Measurements from ENCODE around the gene ATRN.
"Not testable (repeated sequence)": the region's sequence is repeated elsewhere in the genome, so short reads cannot be mapped to it uniquely, and the experiment has no call there.

The ATRN gene

DNA sequence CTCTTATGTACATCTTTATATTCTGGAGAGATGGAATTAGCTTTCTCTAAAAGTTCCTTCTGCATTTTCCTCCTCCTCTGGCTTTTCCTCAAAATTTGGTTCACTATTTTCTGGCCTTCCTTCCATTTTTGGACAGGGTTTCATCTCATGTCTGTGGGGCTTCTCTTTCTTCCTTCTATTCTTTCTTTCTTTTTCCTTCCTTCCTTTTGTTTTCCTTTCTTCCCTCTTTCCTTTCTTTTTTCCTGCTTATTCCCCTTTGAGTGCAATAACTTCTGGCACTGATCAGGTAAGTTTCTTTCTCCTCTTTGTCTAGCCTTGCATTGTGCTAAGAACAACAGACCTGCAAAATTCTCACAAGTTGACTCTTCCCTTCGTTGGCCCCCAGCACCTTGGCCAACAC, 5.5 kb upstream of the ATRN start:
- no peak for FAIRE-seq
- no peak for TF ChIP-seq CTCF (IDR thresholded peaks at IDR 0.05; ENCODE audit: insufficient read depth, missing control alignments)
- DNase-seq (ENCODE audit: insufficient read length, low spot score): no peak

GRCh38 chr20:3470208-3470626, 601 bp upstream of the ATRN start:
- TF ChIP-seq CTCF (IDR thresholded peaks at IDR 0.05; ENCODE audit: insufficient read depth, missing control alignments): no peak
- no peak for FAIRE-seq
- no peak for DNase-seq (ENCODE audit: insufficient read length, low spot score)

DNA sequence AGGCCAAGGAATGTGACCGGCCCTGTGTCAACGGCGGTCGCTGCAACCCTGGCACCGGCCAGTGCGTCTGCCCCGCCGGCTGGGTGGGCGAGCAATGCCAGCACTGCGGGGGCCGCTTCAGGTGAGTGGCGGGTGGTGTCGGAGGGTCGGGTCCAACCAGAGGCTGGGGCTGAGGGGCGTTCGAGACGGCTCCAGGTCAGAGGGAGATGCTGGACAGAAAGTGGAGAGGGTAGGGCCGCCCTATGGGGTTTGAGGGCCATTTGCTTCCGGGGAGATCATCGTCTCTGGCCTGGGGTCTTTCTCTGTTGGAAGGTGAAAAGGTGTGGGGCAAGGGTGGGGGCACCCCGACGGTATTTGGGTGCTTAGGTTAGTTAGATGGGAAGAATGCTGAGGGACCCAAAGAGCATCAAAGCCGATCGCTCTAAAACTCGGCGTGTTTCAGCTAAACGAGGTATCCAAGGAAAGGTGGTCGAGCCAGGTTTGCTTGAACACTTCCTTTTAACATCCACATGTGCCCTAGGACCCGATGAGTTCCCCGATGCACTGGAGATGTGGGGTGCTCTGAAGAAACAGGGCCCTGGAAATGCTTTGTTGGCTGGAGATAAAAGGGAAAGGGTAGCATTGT, 691 bp downstream of the ATRN start:
- no peak for FAIRE-seq
- TF ChIP-seq CTCF (IDR thresholded peaks at IDR 0.05; ENCODE audit: insufficient read depth, missing control alignments): no peak
- no peak for DNase-seq (ENCODE audit: insufficient read length, low spot score)

- DNase-seq (ENCODE audit: insufficient read length, low spot score) (no peak), FAIRE-seq (no peak)
- TF ChIP-seq CTCF (IDR thresholded peaks at IDR 0.05; ENCODE audit: insufficient read depth, missing control alignments): no peak
These were observed 1.3 kb downstream of the ATRN start for GRCh38 chr20:3472105-3472504.

GRCh38 chr20:3473324-3473723, 2.5 kb downstream of the ATRN start:
- FAIRE-seq: no peak
- DNase-seq (ENCODE audit: insufficient read length, low spot score): no peak
- TF ChIP-seq CTCF (IDR thresholded peaks at IDR 0.05; ENCODE audit: insufficient read depth, missing control alignments): no peak

GRCh38 chr20:3473944-3474343, 3.1 kb downstream of the ATRN start:
- DNase-seq (ENCODE audit: insufficient read length, low spot score) (no peak), FAIRE-seq (no peak)
- no peak for TF ChIP-seq CTCF (IDR thresholded peaks at IDR 0.05; ENCODE audit: insufficient read depth, missing control alignments)

- not testable (repeated sequence) for FAIRE-seq; DNase-seq (ENCODE audit: insufficient read length, low spot score)
These were observed 6.4 kb downstream of the ATRN start for GRCh38 chr20:3477003-3477860.

Measured in D721Med (cell line).